HG03442 (cell line): ENCODE data around the gene PHF2.

Source experiments
- ATAC-seq: cut with Tn5 transposase; IDR thresholded peaks from one replicate; pipeline ENCODE4 v1.9.1; 2021; ENCODE audit warnings: mild to moderate bottlenecking, moderate library complexity; ENCODE audit not compliant: unreplicated experiment

PHF2 gene

GRCh38 chr9:93576258-93577077 is at the start of gene PHF2:
TSS of gene PHF2 (plus strand) at chr9:93576584. CDS start at chr9:93576774, 190 bp downstream.
- ATAC-seq = peak; percentile 35

- ATAC-seq = no peak
Measured at GRCh38 chr9:93531374-93531773, 45.0 kb upstream of the PHF2 start.

DNA sequence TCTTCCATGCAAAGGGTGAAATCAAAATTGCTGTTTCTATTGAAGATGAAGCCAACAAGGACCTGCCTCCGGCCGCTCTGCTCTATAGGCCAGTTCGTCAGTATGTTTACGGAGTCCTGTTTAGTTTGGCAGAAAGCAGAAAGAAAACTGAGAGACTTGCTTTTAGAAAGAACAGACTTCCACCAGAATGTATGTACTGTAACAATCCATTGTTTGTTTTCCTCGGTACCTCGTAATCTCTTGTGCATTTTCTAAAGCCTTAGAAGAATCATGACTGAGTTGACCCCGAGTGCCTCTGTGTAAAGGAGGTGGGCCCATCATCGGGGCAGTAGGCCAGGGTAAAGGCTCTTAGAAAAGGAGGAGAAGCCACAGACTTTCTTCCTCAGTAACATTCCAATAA is 44.2 kb upstream of the PHF2 start:
- ATAC-seq = no peak

- no peak for ATAC-seq
Measured at GRCh38 chr9:93533863-93534262, 42.5 kb upstream of the PHF2 start.

GRCh38 chr9:93536167-93536566 is 40.2 kb upstream of the PHF2 start:
- ATAC-seq = no peak

DNA sequence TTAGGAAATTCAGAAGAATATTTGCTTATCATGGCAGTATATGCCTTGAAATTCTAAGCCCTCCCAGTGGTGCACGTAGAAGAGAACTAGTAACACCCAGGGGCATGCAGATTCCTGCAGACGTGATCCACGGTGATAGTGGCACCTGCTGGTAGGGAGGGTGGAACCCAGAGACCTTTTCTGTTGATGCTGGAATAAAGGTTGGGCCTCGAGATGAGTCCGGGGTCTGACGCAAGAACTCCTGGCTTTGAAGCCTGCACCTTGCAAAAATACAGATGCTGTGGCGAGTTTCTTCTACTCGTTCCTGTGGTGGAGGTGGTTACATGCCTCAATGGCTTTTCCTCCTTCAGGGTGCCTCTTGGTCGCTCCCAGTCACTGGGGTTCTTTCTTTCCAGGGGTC is 39.5 kb upstream of the PHF2 start:
- no peak for ATAC-seq

- ATAC-seq = no peak
Measured at GRCh38 chr9:93540305-93540704, 36.1 kb upstream of the PHF2 start.

- no peak for ATAC-seq
Measured at GRCh38 chr9:93541005-93541404, 35.4 kb upstream of the PHF2 start.

GRCh38 chr9:93541581-93542349 is 34.6 kb upstream of the PHF2 start:
- no peak for ATAC-seq

GRCh38 chr9:93543117-93543516 is 33.3 kb upstream of the PHF2 start:
- ATAC-seq = no peak

GRCh38 chr9:93546356-93546755 is 30.0 kb upstream of the PHF2 start:
- ATAC-seq = no peak

- no peak for ATAC-seq
Measured at GRCh38 chr9:93549611-93550010, 26.8 kb upstream of the PHF2 start.

DNA sequence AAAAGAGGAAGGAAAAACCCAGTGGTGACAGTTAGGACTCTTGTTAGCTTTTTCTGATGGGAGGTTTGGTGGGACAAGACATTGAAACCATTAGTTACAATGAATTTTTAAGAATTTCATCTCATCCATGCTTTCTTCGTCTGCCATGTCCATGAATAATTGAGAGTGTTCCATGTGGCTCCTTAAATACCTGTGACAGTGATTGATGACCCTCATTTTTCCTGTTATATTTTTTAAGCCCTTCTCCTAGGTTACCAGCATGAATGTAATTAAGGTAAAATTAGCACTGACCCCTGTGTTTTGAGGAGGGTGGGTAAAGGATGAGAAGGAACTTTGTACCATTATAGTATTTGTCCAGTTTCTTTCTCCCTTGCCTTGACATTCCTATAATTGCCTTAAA is 23.5 kb upstream of the PHF2 start:
- no peak for ATAC-seq

GRCh38 chr9:93555370-93555769 is 21.0 kb upstream of the PHF2 start:
- ATAC-seq = no peak

DNA sequence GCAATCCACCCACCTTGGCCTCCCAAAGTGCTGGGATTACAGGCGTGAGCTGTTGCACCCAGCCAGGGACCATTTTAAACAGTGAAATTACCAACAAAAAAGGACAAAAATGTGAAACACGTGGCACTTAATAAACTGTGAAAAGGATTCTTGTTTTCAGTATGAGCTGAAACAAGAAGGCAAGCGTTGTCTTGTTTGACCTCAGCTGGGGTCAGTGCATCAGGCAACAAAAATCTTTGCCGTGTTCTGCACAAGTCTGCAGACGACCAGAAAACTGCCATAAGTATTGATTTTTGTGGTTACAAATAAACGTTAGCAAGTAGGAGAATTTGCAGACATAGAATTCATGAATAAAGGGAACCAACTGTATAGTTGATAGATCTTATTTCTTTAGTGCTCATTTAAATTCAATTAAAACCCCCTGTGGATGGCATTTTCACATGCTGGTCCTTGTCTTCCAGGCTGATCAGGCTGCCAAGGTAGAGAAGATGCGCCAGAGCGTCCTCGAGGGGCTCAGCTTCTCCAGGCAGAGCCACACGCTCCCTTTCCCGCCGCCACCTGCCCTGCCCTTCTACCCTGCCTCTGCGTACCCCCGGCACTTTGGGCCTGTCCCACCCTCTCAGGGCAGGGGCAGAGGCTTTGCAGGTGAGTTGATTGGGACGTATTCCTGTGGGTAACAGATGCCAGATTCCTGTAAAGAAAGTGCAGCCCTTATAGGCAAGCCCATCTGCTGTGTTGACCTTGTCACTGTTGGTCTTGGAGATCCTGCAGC is 18.8 kb upstream of the PHF2 start:
- ATAC-seq = no peak

GRCh38 chr9:93558503-93558902 is 17.9 kb upstream of the PHF2 start:
- ATAC-seq = no peak

DNA sequence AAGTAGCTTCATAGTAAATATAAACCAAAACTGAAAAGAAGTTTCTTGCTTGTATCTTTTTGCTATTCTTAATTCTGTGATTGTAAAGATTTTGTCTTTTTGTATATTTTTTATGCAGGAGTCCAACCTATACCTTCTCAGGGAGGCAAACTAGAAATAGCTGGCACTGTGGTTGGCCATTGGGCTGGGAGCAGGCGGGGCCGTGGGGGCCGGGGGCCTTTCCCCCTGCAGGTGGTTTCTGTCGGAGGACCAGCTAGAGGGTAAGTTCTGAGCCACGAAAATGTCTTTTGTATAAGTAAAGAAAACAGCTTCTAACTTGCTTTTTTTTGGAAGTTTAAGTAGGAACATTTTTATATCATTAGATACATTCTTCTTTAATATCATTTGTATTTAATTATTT is 15.4 kb upstream of the PHF2 start:
- ATAC-seq = no peak

- ATAC-seq = no peak
Measured at GRCh38 chr9:93562157-93562556, 14.2 kb upstream of the PHF2 start.

- ATAC-seq = no peak
Measured at GRCh38 chr9:93565089-93565488, 11.3 kb upstream of the PHF2 start.

DNA sequence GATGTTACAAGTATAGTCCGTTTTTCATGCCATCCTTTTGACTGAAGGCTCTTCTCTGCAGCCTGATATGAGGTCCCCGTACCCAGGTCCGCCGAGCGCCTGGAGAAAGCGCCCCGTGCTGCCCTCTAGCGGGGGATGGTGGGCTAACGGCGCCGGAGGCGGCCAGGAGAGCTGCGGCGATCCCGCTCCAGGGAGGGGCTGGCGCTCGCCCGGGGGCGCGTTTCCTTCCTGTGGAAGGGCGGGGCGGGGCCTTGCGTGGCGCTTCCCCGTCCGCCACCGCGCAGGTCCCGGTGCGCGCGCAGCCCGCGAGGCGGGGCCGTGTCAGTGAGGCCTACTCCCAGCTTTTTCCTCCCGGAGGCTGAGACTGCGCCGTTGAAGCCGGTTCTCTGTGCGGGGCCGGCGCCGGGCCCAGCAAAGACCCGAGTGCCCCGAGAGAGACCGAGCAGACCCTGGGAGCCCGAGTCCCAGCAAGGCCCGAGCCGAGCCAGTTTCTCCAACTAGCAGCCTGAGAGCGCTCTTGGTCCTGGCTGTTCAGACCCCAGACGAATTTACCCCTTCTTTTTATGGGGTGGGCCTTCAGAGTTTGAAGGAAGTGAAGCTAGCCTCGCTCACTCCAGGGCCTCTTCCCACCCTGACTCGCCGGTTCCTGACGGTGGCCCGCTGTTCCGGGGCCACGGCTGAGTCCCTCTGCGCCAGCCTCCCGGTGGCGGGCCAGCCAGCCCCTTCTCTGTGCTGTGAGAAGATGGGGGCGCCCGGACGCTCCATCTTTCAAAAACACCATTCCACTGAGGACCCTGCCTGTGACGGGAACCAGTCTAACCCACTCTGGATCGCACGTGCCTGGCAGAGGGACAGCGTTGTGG is 9.7 kb upstream of the PHF2 start:
- peak; percentile 90 for ATAC-seq
